Cardiac ventricle fibroblast (primary cell): ENCODE measurements around the gene HELZ. TPM values are rescaled to one million over a fixed set of nuclear protein-coding genes. Genes with fewer than 3 reads are reported as not detected.

Experiments
- total RNA-seq: library from RNA; depleted of rRNA; stranded (reverse); fragments of >200 nt; gene quantifications from 2 replicates; pipeline ENCODE4 v1.2.3, GENCODE V29; 2015

HELZ gene
- 22.4 and 28.5 TPM in 2 replicates for total RNA-seq

GRCh38 chr17:67245073-67245693 is at the start of gene HELZ:
Gene HELZ (minus strand): TSS chr17:67245196. CDS start chr17:67218804, 26,392 bp downstream.

GRCh38 chr17:67044016-67044772 is 200.8 kb downstream of the HELZ start, which contains the start of gene CACNG1:
Gene CACNG1 (plus strand): TSS chr17:67044554. CDS start chr17:67044661, 107 bp downstream.

Other genes starting within 250 kb of the HELZ start
- gene CACNG1, start 200.6 kb downstream of the HELZ start, total RNA-seq = not detected in 2 replicates
- gene PSMD12, start 121.4 kb upstream of the HELZ start, total RNA-seq = 14.7 and 19.3 TPM in 2 replicates
- 4.1 and 7.3 TPM in 2 replicates for gene PITPNC1, start 132.1 kb upstream of the HELZ start, total RNA-seq